Inflammatory macrophage treated with lipopolysaccharide for 4 hours (primary cell): Measurements from ENCODE around the gene SPCS3.
A peak's percentile ranks its signal among the peaks of the same experiment; 100 is the strongest.
"Not testable (repeated sequence)": the region's sequence is repeated elsewhere in the genome, so short reads cannot be mapped to it uniquely, and the experiment has no call there.

ENCODE experiments used
- DNase-seq: peaks from one replicate; pipeline ENCODE4 v3.0.0-alpha.2; 2020

SPCS3 gene

GRCh38 chr4:176319704-176320339, at the start of gene SPCS3:
Gene SPCS3, plus strand, starts transcription at chr4:176319966. Its CDS starts 111 bp downstream, at chr4:176320077.
- DNase-seq: peak; percentile 97

DNA sequence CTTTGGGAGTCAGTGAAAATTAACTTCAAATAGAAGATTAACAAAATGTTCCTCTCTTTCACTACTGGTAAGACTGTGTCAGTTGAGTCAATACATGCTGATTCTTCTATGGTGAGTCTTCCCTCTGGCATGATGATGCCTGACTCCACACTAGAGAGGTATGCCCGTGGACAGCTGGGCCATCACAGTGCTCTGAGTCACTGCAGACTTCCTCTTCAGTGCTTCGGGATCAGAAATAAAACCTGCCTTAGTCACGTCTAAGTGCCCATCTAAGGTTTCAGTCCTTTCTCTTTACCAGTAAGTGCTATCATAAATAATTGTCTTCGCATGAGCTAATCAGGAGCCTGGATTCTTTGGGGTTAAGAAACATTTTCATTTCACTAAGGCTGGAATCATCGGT, 49.1 kb upstream of the SPCS3 start:
- DNase-seq: peak; percentile 19

GRCh38 chr4:176271749-176272148, 48.0 kb upstream of the SPCS3 start:
- peak; percentile 37 for DNase-seq

DNA sequence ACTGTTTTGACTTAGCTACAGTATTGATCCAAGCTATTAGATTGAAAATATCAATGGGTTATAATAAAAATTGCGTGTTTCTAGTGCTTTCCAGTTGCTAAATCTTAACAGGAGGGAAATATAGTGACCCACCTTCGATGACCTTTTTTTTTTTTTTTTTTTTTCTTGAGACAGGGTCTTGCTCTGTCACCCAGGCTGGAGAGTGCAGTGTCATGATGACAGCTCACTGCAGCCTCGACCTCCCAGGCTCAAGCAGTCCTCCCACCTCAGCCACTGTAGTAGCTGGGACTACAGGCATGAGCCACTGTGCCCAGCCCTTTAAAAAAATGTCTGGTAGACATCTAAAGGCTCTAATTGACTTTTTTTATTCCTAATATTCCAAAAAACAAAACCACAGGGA, 47.0 kb upstream of the SPCS3 start:
- no peak for DNase-seq

DNA sequence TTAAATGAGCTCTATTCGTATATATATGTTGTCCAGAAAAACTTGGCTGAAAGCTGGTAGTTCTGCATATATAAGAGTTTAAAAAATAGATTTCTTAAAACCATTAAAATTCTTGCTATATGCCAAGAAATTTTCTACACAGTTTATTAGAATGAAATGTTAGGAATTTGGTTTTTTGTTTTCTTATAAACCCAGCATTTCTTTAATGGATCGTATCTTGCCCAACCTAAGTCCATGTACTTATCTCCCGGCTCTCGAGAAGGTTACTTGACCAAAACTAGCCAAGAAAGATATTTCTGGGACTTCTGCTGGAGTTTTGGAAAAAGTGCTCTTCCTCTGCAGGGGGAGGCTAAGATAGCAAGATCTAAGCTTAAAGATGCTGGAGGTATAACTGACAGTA, 46.0 kb upstream of the SPCS3 start:
- DNase-seq: no peak

DNA sequence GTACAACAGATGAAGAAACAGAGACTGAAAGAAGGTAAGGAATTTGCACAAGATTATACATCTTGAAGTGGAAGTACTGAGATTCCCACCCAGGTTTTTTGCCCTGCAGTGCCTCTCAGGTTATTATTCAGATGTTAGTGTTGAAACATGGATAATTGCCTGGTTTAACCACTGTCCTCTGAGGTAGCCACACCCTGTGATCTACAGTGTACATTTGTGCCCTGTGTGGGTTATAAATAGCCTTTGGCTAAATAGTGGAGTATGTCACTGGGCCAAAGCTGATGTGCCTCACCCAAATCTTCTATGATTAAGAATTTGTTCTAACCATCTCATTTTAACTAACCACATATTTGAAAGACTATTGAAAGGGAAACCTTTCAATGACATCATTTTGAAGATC, 45.3 kb upstream of the SPCS3 start:
- DNase-seq: no peak

DNA sequence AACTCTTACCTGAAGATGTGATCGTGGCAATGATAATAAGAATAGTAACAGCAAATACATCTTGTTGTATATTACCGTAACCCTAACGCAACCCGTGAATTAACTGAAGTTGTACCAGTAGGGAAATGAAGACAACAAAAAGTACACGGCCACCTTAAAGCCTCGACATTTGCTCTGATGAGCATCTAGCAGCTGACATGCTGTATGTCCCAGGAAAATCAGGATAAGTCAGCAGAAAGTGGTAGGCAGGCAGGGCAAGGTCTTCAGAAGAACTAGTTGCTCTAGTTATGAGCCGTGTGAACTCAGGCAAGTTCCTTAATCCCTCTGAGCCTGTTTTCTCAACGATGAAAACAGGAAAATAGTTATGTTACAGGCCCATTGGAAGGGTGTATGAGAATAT, 43.1 kb upstream of the SPCS3 start:
- no peak for DNase-seq

DNA sequence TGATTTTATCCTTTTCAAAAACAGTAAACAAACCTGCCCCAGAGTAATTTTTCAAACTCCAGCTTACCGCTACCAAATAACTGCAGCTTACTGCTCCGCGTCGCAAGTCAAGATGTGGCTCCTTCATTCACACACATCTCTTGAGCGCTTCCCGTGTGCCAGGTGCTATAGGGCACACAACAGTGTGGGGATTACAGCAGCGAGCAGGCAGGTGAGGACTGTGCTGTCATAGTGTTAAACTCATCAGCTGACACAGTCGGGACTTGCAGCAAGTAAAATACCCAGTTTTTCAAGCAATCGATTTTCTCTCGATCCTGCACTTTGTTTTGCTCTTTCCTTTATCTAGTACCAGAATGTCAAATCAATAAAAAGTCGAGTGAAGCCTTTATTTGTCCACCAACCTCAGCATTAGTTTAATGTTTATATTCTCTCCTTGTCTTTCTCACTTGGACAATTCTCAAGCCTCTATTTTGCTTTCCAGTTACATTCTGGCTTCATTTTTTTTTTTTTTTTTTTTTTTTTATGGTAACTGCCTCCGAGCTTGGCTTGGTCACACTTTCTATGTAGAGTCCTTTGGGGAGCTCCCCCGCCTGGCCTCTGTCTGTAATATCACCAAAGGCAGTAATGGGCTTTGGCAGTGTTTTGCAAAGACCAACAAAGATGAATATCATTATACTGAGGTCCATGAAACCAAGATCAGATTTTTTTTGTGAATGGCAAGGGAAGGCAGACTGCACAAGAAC, 42.4 kb upstream of the SPCS3 start:
- DNase-seq: peak; percentile 6

DNA sequence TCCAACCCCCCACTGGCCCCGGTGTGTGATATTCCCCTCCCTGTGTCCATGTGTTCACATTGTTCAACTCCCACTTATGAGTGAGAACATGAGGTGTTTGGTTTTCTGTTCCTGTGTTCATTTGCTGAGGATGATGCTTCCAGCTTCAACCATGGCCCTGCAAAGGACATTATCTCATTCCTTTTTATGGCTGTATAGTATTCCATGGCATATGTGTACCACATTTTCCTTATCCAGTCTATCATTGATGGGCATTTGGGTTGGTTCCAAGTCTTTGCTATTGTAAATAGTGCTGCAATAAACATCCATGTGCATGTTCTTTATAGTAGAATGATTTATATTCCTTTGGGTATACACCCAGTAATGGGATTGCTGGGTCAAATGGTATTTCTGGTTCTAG, 40.2 kb upstream of the SPCS3 start:
- DNase-seq: not testable (repeated sequence)

DNA sequence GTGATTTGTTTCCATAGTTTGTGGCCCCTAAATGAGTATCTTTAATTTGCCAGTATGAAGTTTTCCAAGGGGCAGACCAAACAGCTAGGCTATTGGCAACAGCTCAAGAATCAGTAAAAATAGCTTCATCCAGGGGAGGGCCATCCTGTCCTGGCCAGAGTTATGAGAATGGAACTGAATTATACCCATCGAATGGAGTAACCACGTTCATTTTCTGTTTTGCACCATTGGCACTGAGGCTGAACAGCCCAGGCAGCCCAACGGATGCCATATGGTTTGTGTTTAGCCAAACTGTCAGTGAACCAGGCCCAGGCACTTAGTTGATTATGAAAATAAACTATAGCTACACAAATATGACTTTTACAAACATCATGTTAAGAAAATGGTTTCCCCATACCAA, 33.0 kb upstream of the SPCS3 start:
- no peak for DNase-seq

- no peak for DNase-seq
Measured at GRCh38 chr4:176287546-176287945, 32.2 kb upstream of the SPCS3 start.

GRCh38 chr4:176288020-176288419, 31.7 kb upstream of the SPCS3 start:
- DNase-seq: no peak

GRCh38 chr4:176289561-176289960, 30.2 kb upstream of the SPCS3 start:
- DNase-seq: no peak

DNA sequence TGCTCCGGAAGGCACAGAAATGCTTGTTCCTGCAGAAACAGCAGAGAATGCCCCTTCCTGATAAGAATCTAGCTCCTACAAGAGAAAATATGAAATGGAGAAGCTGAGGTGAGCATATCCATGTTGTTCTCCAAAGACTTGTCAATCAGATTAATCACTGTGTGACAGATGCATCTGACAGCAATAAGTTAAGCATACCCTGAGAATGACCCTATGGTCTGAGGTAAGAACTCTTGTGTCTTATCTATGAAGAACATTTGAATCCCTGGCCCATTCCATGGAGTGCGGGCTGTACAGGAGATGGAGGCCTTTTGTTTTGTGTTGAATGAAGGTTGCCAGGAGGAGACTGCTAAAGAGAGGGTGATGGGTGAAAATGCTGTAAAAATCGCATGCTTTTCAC, 29.2 kb upstream of the SPCS3 start:
- no peak for DNase-seq

DNA sequence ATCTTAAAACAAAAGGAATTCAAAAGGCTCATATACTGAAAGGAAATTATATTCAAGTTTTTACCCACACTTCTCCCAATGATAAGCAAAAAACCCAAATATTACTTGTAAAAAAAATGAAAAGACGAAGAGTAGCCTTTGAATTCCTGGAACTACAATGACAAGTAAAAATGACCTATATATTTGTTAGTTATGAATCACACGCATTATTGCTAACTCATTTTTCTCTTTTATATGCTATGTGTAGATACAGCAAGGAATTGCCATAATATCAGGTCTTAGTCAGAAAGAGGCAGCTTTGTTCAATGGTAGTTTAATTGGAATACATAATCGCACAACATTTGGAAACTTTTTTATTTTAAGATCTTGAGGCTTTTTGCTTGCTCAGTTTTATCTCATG, 28.0 kb upstream of the SPCS3 start:
- DNase-seq: no peak

DNA sequence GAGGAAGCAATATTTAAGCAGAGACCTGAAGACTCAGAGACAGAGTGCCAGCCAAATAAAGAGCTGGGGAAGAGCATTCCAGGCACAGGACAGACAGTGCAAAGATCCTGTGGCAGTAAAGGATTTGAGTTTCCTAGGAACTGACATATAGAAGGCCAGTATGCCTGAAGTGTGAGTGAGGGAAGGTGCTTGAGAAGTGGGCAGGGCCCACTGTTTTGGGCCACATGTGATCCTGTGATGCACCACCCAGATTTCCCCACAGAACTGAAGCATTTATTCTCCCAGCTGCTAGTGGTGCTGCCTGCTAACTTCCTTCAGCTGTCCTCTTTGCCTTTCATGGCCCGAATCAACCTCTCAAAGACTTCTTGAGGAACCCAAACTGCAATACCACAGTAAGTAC, 26.8 kb upstream of the SPCS3 start:
- DNase-seq: no peak

DNA sequence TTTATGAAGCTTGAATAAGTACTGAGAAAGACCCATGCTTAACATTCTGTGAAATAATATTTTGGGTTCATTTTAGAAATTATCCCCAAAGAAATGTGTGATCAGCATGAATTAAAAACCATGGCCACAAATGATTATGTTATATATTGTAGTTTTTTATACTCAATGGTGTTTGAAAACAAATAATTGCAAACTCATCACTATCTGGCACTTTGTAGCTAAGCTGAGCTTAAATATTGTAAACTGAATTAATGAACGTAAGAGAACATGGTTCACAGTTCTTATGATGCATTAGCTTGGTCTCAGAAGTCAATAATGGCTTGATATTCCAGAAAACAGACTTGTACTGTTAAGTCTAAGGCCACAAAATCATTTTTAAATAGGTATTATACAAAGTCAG, 26.1 kb upstream of the SPCS3 start:
- DNase-seq: no peak

- DNase-seq: not testable (repeated sequence)
Measured at GRCh38 chr4:176295907-176296306, 23.9 kb upstream of the SPCS3 start.

DNA sequence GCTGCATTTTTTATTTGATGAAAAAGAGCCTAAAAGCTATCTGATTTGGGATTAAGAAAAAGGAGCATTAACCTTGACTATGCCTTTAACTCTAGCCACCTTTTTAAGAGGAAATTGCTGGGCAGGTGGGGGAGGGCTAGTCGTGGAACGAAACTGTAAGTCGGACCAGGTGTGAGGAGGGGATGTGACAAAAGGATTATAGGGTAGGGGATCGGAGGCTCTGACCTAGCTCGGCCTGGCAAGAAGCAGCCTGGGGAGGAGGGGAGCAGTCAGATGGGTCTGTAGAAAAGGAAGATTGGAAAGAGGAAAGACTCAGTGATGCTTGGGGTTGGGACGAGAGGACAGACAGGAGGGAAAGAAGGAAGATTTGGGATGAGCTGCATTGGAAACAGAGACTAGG, 21.1 kb upstream of the SPCS3 start:
- no peak for DNase-seq

DNA sequence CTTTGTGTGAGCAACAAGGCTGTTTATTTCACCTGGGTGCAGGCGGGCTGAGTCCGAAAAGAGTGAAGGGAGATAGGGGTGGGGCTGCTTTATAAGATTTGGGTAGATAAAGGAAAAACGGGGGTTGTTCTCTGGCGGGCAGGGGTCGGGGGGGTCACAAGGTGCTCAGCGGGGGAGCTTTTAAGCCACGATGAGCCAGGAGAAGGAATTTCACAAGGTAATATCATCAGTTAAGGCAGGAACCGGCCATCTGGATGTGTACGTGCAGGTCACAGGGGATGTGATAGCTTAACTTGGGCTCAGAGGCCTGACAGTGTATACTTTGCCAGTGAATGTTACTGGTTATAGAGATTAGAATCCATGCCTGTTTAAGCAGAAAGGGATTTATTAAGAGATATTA, 19.7 kb upstream of the SPCS3 start:
- DNase-seq: no peak

- DNase-seq: no peak
Measured at GRCh38 chr4:176300565-176300964, 19.2 kb upstream of the SPCS3 start.

GRCh38 chr4:176302283-176303275, 17.2 kb upstream of the SPCS3 start:
- no peak for DNase-seq

GRCh38 chr4:176303938-176304337, 15.8 kb upstream of the SPCS3 start:
- DNase-seq: no peak
